ENCODE measurements around the gene GNAT3. TPM values are rescaled to one million over a fixed set of nuclear protein-coding genes. Genes with fewer than 3 reads are reported as not detected.

Gene GNAT3
- total and polyA plus RNA-seq, 4 donors = not detected

- TF ChIP-seq, protein P1, sequence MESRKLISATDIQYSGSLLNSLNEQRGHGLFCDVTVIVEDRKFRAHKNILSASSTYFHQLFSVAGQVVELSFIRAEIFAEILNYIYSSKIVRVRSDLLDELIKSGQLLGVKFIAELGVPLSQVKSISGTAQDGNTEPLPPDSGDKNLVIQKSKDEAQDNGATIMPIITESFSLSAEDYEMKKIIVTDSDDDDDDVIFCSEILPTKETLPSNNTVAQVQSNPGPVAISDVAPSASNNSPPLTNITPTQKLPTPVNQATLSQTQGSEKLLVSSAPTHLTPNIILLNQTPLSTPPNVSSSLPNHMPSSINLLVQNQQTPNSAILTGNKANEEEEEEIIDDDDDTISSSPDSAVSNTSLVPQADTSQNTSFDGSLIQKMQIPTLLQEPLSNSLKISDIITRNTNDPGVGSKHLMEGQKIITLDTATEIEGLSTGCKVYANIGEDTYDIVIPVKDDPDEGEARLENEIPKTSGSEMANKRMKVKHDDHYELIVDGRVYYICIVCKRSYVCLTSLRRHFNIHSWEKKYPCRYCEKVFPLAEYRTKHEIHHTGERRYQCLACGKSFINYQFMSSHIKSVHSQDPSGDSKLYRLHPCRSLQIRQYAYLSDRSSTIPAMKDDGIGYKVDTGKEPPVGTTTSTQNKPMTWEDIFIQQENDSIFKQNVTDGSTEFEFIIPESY (IDR thresholded peaks at IDR 0.05) = no peak
- TF ChIP-seq EGR1 (IDR thresholded peaks at IDR 0.05; ENCODE audit: low read depth in 2 of 2) = no peak
- TF ChIP-seq RXRA (IDR thresholded peaks at IDR 0.05) = no peak
These were observed 16.8 kb upstream of the GNAT3 start (continued) for GRCh38 chr7:80528689-80529088.

GRCh38 chr7:80526472-80526871 is 14.6 kb upstream of the GNAT3 start:
- Histone ChIP-seq H3K27me3 (ENCODE audit: control insufficient read depth in 4 of 4, insufficient read depth in 4 of 4, low read length in 3 of 4) (no peaks in the 10 kb centered on the region), H3K4me3 (ENCODE audit: low read depth in 1 of 3, low read length in 3 of 3) (no peak overlapping the region), H3K27ac (ENCODE audit: low read depth in 1 of 2, low read length in 2 of 2) (no peak overlapping the region), H3K36me3 (ENCODE audit: control insufficient read depth in 4 of 4, insufficient read depth in 3 of 4, low read depth in 1 of 4, low read length in 3 of 4) (no peaks in the 10 kb centered on the region), H3K4me1 (ENCODE audit: control insufficient read depth in 4 of 4, insufficient read depth in 4 of 4, low read length in 3 of 4) (no peaks in the 10 kb centered on the region), H3K9ac (ENCODE audit: low read depth in 1 of 2, low read length in 2 of 2) (no peak overlapping the region), H3K9me3 (ENCODE audit: control insufficient read depth in 4 of 4, low read length in 3 of 4) (no peaks in the 10 kb centered on the region)
- 82% methylated on average over 4 of the region's 4 CpGs for WGBS
- no peak for DNase-seq (ENCODE audit: low spot score)
- TF ChIP-seq SP1 (IDR thresholded peaks at IDR 0.05) (no peak), RAD21 (IDR thresholded peaks at IDR 0.05) (no peak), YY1 (IDR thresholded peaks at IDR 0.05) (no peak), FOXA2 (IDR thresholded peaks at IDR 0.05) (no peak), ATF3 (IDR thresholded peaks at IDR 0.05) (no peak), TAF1 (conservative IDR thresholded peaks at IDR 0.05) (no peak), HNF4A (conservative IDR thresholded peaks at IDR 0.05) (no peak), GABPA (IDR thresholded peaks at IDR 0.05 in 1 of 2, conservative IDR thresholded peaks at IDR 0.05 in 1 of 2) (no peak), HNF4G (IDR thresholded peaks at IDR 0.05) (no peak), RXRA (IDR thresholded peaks at IDR 0.05) (no peak), NR2F2 (IDR thresholded peaks at IDR 0.05) (no peak), FOXA1 (IDR thresholded peaks at IDR 0.05) (no peak), EGR1 (IDR thresholded peaks at IDR 0.05; ENCODE audit: low read depth in 2 of 2) (no peak)
- TF ChIP-seq, protein P2, sequence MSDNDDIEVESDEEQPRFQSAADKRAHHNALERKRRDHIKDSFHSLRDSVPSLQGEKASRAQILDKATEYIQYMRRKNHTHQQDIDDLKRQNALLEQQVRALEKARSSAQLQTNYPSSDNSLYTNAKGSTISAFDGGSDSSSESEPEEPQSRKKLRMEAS (IDR thresholded peaks at IDR 0.05) = no peak
- TF ChIP-seq, protein P1 (IDR thresholded peaks at IDR 0.05) = no peak
- TF ChIP-seq, protein P3, sequence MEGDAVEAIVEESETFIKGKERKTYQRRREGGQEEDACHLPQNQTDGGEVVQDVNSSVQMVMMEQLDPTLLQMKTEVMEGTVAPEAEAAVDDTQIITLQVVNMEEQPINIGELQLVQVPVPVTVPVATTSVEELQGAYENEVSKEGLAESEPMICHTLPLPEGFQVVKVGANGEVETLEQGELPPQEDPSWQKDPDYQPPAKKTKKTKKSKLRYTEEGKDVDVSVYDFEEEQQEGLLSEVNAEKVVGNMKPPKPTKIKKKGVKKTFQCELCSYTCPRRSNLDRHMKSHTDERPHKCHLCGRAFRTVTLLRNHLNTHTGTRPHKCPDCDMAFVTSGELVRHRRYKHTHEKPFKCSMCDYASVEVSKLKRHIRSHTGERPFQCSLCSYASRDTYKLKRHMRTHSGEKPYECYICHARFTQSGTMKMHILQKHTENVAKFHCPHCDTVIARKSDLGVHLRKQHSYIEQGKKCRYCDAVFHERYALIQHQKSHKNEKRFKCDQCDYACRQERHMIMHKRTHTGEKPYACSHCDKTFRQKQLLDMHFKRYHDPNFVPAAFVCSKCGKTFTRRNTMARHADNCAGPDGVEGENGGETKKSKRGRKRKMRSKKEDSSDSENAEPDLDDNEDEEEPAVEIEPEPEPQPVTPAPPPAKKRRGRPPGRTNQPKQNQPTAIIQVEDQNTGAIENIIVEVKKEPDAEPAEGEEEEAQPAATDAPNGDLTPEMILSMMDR (IDR thresholded peaks at IDR 0.05; ENCODE audit: low read depth, low read length, missing input control) = no peak
- TF ChIP-seq, protein P4, sequence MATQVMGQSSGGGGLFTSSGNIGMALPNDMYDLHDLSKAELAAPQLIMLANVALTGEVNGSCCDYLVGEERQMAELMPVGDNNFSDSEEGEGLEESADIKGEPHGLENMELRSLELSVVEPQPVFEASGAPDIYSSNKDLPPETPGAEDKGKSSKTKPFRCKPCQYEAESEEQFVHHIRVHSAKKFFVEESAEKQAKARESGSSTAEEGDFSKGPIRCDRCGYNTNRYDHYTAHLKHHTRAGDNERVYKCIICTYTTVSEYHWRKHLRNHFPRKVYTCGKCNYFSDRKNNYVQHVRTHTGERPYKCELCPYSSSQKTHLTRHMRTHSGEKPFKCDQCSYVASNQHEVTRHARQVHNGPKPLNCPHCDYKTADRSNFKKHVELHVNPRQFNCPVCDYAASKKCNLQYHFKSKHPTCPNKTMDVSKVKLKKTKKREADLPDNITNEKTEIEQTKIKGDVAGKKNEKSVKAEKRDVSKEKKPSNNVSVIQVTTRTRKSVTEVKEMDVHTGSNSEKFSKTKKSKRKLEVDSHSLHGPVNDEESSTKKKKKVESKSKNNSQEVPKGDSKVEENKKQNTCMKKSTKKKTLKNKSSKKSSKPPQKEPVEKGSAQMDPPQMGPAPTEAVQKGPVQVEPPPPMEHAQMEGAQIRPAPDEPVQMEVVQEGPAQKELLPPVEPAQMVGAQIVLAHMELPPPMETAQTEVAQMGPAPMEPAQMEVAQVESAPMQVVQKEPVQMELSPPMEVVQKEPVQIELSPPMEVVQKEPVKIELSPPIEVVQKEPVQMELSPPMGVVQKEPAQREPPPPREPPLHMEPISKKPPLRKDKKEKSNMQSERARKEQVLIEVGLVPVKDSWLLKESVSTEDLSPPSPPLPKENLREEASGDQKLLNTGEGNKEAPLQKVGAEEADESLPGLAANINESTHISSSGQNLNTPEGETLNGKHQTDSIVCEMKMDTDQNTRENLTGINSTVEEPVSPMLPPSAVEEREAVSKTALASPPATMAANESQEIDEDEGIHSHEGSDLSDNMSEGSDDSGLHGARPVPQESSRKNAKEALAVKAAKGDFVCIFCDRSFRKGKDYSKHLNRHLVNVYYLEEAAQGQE (IDR thresholded peaks at IDR 0.05) = no peak

All from liver (tissue), 9 donors.